GM12878 (cell line): ENCODE results near the gene ABHD17C.

Source experiments
- CHD2 ChIP-seq: IDR thresholded peaks from 2 replicates; pipeline ENCODE4 v1.6.1; 2011; ENCODE audit warnings: low read depth, low read length, improper control_type of control experiment, borderline replicate concordance
- CHD4 ChIP-seq: fragments of 200-600 bp; sonication (generic); IDR thresholded peaks from 2 replicates; pipeline ENCODE4 v1.6.1; 2016; ENCODE audit warnings: mild to moderate bottlenecking
- DPF2 ChIP-seq: fragments of 450-650 bp; IDR thresholded peaks from 2 replicates; pipeline ENCODE4 v1.6.1; 2017; ENCODE audit warnings: mild to moderate bottlenecking
- MEF2A ChIP-seq: IDR thresholded peaks from 2 replicates; pipeline ENCODE4 v1.6.1; 2011; ENCODE audit warnings: low read depth, mild to moderate bottlenecking, low read length, moderate library complexity; ENCODE audit not compliant: insufficient read depth
- PML ChIP-seq: IDR thresholded peaks from 2 replicates; pipeline ENCODE4 v1.6.1; 2012; ENCODE audit warnings: low read length, inconsistent platforms
- RB1 ChIP-seq: fragments of 450-650 bp; formaldehyde crosslinking; IDR thresholded peaks from 2 replicates; pipeline ENCODE4 v1.6.1; 2017; ENCODE audit warnings: mild to moderate bottlenecking, borderline replicate concordance
- RELA ChIP-seq: fragments of 450-650 bp; IDR thresholded peaks from 2 replicates; pipeline ENCODE4 v1.8.0; 2014; ENCODE audit warnings: borderline replicate concordance; ENCODE audit not compliant: partially characterized antibody
- SP1 ChIP-seq: IDR thresholded peaks from one replicate; pipeline ENCODE4 v1.6.1; 2011; ENCODE audit warnings: low read depth, low read length
- ZZZ3 ChIP-seq: IDR thresholded peaks from 2 replicates; pipeline ENCODE4 v1.6.1; 2011; ENCODE audit warnings: low read depth; ENCODE audit not compliant: control insufficient read depth, insufficient read length
- TF ChIP-seq, protein P1 (sequence below): fragments of 450-650 bp; formaldehyde crosslinking; IDR thresholded peaks from 2 replicates; pipeline ENCODE4 v1.4.0; 2020; ENCODE audit warnings: mild to moderate bottlenecking, moderate library complexity
- TF ChIP-seq, protein P2 (sequence below): IDR thresholded peaks from 2 replicates; pipeline ENCODE4 v1.6.1; 2011; ENCODE audit warnings: low read depth, low read length, improper control_type of control experiment, borderline replicate concordance
- TF ChIP-seq, protein P3 (sequence below): fragments of 150-350 bp; IDR thresholded peaks from 2 replicates; pipeline ENCODE4 v1.6.1; 2014; ENCODE audit warnings: mild to moderate bottlenecking, low read depth, low read length
- TF ChIP-seq, protein P4 (sequence below): IDR thresholded peaks from 2 replicates; pipeline ENCODE4 v1.6.1; 2012; ENCODE audit warnings: low read length, inconsistent platforms

DNA sequence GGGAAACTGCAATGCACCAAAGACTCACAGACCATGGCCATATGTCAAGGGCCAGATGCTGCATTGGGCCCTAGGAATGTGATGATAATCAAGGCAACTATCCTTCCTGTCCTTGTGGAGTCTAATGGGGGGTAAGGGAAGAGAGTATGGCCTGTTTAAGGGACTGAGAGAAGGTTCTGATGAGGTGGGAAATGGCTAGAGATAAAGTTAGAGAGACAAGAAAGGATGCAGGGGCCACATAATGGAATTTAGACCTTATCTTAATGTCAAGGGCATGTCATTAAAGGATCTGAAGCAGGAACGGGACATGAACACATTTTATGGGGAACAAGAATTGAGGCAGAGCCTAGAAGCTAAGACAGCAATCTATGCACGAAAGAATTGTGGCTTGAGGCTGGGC, 30.0 kb upstream of the ABHD17C start:
- TF ChIP-seq CHD2 (no peak), RB1 (no peak), ZZZ3 (no peak), MEF2A (no peak), CHD4 (no peak), RELA (no peak), PML (no peak), SP1 (no peak), DPF2 (no peak)
- TF ChIP-seq, protein P1, sequence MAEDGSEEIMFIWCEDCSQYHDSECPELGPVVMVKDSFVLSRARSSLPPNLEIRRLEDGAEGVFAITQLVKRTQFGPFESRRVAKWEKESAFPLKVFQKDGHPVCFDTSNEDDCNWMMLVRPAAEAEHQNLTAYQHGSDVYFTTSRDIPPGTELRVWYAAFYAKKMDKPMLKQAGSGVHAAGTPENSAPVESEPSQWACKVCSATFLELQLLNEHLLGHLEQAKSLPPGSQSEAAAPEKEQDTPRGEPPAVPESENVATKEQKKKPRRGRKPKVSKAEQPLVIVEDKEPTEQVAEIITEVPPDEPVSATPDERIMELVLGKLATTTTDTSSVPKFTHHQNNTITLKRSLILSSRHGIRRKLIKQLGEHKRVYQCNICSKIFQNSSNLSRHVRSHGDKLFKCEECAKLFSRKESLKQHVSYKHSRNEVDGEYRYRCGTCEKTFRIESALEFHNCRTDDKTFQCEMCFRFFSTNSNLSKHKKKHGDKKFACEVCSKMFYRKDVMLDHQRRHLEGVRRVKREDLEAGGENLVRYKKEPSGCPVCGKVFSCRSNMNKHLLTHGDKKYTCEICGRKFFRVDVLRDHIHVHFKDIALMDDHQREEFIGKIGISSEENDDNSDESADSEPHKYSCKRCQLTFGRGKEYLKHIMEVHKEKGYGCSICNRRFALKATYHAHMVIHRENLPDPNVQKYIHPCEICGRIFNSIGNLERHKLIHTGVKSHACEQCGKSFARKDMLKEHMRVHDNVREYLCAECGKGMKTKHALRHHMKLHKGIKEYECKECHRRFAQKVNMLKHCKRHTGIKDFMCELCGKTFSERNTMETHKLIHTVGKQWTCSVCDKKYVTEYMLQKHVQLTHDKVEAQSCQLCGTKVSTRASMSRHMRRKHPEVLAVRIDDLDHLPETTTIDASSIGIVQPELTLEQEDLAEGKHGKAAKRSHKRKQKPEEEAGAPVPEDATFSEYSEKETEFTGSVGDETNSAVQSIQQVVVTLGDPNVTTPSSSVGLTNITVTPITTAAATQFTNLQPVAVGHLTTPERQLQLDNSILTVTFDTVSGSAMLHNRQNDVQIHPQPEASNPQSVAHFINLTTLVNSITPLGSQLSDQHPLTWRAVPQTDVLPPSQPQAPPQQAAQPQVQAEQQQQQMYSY (CRISPR knock-in tag): no peak
- TF ChIP-seq, protein P2, sequence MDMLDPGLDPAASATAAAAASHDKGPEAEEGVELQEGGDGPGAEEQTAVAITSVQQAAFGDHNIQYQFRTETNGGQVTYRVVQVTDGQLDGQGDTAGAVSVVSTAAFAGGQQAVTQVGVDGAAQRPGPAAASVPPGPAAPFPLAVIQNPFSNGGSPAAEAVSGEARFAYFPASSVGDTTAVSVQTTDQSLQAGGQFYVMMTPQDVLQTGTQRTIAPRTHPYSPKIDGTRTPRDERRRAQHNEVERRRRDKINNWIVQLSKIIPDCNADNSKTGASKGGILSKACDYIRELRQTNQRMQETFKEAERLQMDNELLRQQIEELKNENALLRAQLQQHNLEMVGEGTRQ: no peak
- TF ChIP-seq, protein P3, sequence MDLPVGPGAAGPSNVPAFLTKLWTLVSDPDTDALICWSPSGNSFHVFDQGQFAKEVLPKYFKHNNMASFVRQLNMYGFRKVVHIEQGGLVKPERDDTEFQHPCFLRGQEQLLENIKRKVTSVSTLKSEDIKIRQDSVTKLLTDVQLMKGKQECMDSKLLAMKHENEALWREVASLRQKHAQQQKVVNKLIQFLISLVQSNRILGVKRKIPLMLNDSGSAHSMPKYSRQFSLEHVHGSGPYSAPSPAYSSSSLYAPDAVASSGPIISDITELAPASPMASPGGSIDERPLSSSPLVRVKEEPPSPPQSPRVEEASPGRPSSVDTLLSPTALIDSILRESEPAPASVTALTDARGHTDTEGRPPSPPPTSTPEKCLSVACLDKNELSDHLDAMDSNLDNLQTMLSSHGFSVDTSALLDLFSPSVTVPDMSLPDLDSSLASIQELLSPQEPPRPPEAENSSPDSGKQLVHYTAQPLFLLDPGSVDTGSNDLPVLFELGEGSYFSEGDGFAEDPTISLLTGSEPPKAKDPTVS: no peak
- TF ChIP-seq, protein P4, sequence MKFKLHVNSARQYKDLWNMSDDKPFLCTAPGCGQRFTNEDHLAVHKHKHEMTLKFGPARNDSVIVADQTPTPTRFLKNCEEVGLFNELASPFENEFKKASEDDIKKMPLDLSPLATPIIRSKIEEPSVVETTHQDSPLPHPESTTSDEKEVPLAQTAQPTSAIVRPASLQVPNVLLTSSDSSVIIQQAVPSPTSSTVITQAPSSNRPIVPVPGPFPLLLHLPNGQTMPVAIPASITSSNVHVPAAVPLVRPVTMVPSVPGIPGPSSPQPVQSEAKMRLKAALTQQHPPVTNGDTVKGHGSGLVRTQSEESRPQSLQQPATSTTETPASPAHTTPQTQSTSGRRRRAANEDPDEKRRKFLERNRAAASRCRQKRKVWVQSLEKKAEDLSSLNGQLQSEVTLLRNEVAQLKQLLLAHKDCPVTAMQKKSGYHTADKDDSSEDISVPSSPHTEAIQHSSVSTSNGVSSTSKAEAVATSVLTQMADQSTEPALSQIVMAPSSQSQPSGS: no peak
